ENCODE data around the gene EMILIN1. TPM values are rescaled to one million over a fixed set of nuclear protein-coding genes. Genes with fewer than 3 reads are reported as not detected.
A peak's percentile ranks its signal among the peaks of the same experiment; 100 is the strongest.

Gene EMILIN1
- 10 to 100 TPM; 25.6 to 94.7 (median 26.9) TPM for total RNA-seq

- no peak for TF ChIP-seq CTCF (IDR thresholded peaks at IDR 0.05)
- peak; percentile 44 to 67 (median 47) for TF ChIP-seq POLR2AphosphoS5 (IDR thresholded peaks at IDR 0.05)
- no peak for TF ChIP-seq POLR2A (IDR thresholded peaks at IDR 0.05)
- peak in 1 of 2 donors; percentile 66 for DNase-seq (ENCODE audit: low spot score in 2 of 2)
- Histone ChIP-seq H3K27me3 (no peaks in the 10 kb centered on the region), H3K4me1 (peaks cover 0 to 11% of the 10 kb centered on the region in 2 donors), H3K36me3 (no peaks in the 10 kb centered on the region), H3K4me3 (peak within 1 kb of the TSS; percentile 47 to 78 (median 58)), H3K27ac (peak within 1 kb of the TSS; percentile 75 to 96), H3K9me3 (no peaks in the 10 kb centered on the region)
- intact Hi-C loops (cut with DNase I; ENCODE audit: low total_unique reads) = no loop called here
Observed at GRCh38 chr2:27078267-27079194, at the start of gene EMILIN1. TSS of gene EMILIN1 (plus strand) at chr2:27078615. CDS start at chr2:27079066, 451 bp downstream.

GRCh38 chr2:27029051-27029450 lies 49.4 kb upstream of the EMILIN1 start:
- TF ChIP-seq POLR2A (IDR thresholded peaks at IDR 0.05) (no peak), POLR2AphosphoS5 (IDR thresholded peaks at IDR 0.05) (no peak)
- no peak overlapping the region for H3K4me3 ChIP-seq
- intact Hi-C loops (cut with DNase I; ENCODE audit: low total_unique reads) = no loop called here
- no peaks in the 10 kb centered on the region for H3K36me3 ChIP-seq
- no peaks in the 10 kb centered on the region for H3K9me3 ChIP-seq
- H3K27me3 ChIP-seq = no peaks in the 10 kb centered on the region
- DNase-seq (ENCODE audit: low spot score in 2 of 2) = no peak
- H3K4me1 ChIP-seq = peaks cover 0 to 5% of the 10 kb centered on the region in 2 donors
- no peak overlapping the region for H3K27ac ChIP-seq

- DNase-seq (ENCODE audit: low spot score in 2 of 2) = peak; percentile 76 to 82
- peak within 1 kb of the TSS; percentile 92 to 97 (median 97) for H3K4me3 ChIP-seq
- H3K27ac ChIP-seq = peak within 1 kb of the TSS; percentile 91 to 94
- intact Hi-C loops (cut with DNase I; ENCODE audit: low total_unique reads) = no loop called here
- peaks cover 8% of the 10 kb centered on the region for H3K36me3 ChIP-seq
- H3K4me1 ChIP-seq = peaks cover 0 to 11% of the 10 kb centered on the region in 2 donors
- TF ChIP-seq POLR2A (IDR thresholded peaks at IDR 0.05) (no peak), POLR2AphosphoS5 (IDR thresholded peaks at IDR 0.05) (peak; percentile 43 to 80 (median 61)), CTCF (IDR thresholded peaks at IDR 0.05) (peak in 1 of 3 donors; percentile 13)
- no peaks in the 10 kb centered on the region for H3K27me3 ChIP-seq
- no peaks in the 10 kb centered on the region for H3K9me3 ChIP-seq
Observed at GRCh38 chr2:27032495-27033252, 45.7 kb upstream of the EMILIN1 start, which contains the start of gene TMEM214. TSS of gene TMEM214 (plus strand) at chr2:27032965. CDS start at chr2:27033016, 51 bp downstream.

- no peaks in the 10 kb centered on the region for H3K9me3 ChIP-seq
- peaks cover 14% of the 10 kb centered on the region for H3K36me3 ChIP-seq
- H3K27me3 ChIP-seq = no peaks in the 10 kb centered on the region
- intact Hi-C loops (cut with DNase I; ENCODE audit: low total_unique reads) = no loop called here
- peak overlapping the region; percentile 92 to 97 (median 97) for H3K4me3 ChIP-seq
- no peak for DNase-seq (ENCODE audit: low spot score in 2 of 2)
- TF ChIP-seq POLR2A (IDR thresholded peaks at IDR 0.05) = no peak
- no peak for TF ChIP-seq CTCF (IDR thresholded peaks at IDR 0.05)
- no peak for TF ChIP-seq POLR2AphosphoS5 (IDR thresholded peaks at IDR 0.05)
- H3K27ac ChIP-seq = peak overlapping the region; percentile 91 to 94
- H3K4me1 ChIP-seq = peaks cover 0 to 11% of the 10 kb centered on the region in 2 donors
Observed at GRCh38 chr2:27033253-27033852, 45.1 kb upstream of the EMILIN1 start.

- H3K27me3 ChIP-seq = no peaks in the 10 kb centered on the region
- H3K9me3 ChIP-seq = no peaks in the 10 kb centered on the region
- TF ChIP-seq POLR2AphosphoS5 (IDR thresholded peaks at IDR 0.05) (no peak), POLR2A (IDR thresholded peaks at IDR 0.05) (no peak)
- H3K36me3 ChIP-seq = peaks cover 24% of the 10 kb centered on the region
- peaks cover 0 to 11% of the 10 kb centered on the region in 2 donors for H3K4me1 ChIP-seq
- DNase-seq (ENCODE audit: low spot score in 2 of 2) = no peak
- H3K27ac ChIP-seq = no peak overlapping the region
- no peak overlapping the region for H3K4me3 ChIP-seq
- intact Hi-C loops (cut with DNase I; ENCODE audit: low total_unique reads) = no loop called here
Observed at GRCh38 chr2:27038012-27038411, 40.4 kb upstream of the EMILIN1 start.

Measured in breast epithelium (tissue), 4 donors.